Measurements from ENCODE around the gene ZNF576. TPM values are rescaled to one million over a fixed set of nuclear protein-coding genes. Genes with fewer than 3 reads are reported as not detected.

Gene ZNF576
- total and polyA plus RNA-seq, 2 of the 13 experiments (the other 11 are each of a cell fraction or from before 2014, with no cell fraction given): 7.2 to 9.6 TPM

- Histone ChIP-seq H3K4me1 (ENCODE audit: insufficient read depth, low read length) (peaks cover 9% of the 10 kb centered on the region; the same call in 1 of the 2 replicates), H3K4me2 (ENCODE audit: low read depth, low read length) (no peak overlapping the region), H3K4me3 (replicated peaks in 1 of 3; ENCODE audit: insufficient read depth in 1 of 3, low read depth in 2 of 3, low read length in 3 of 3) (no peak overlapping the region), H3K27ac (ENCODE audit: extremely low read length, insufficient read depth, low read length) (no peak overlapping the region), H4K20me1 (ENCODE audit: insufficient read depth, low read length) (no peaks in the 10 kb centered on the region), H3K27me3 (ENCODE audit: control insufficient read depth in 1 of 2, insufficient read depth in 2 of 2, low read length in 2 of 2) (no peaks in the 10 kb centered on the region; a peak in 1 of 5 replicates), H3K9ac (ENCODE audit: insufficient read depth, low read depth, low read length) (no peak overlapping the region), H3K36me3 (replicated peaks in 1 of 2; ENCODE audit: control insufficient read depth in 1 of 2, insufficient read depth in 2 of 2, low read length in 2 of 2) (peaks cover 1 to 4% of the 10 kb centered on the region in 2 experiments; a peak in 2 of 5 replicates), H3K9me3 (ENCODE audit: low read length) (no peaks in the 10 kb centered on the region), H3K79me2 (ENCODE audit: insufficient read depth, low read length) (peaks cover 3% of the 10 kb centered on the region), H2AFZ (ENCODE audit: low read length) (no peak overlapping the region)
- 97% methylated on average over 5 of the region's 5 CpGs for WGBS (ENCODE audit: low lambda C conversion rate)
- CTCF ChIA-PET (ENCODE audit: low intra/inter-chr PET ratio, low total read pairs): no interaction called here
- FAIRE-seq (no peak), DNase-seq (ENCODE audit: low spot score) (no peak), ATAC-seq (no peak)
- POLR2A ChIA-PET: no interaction called here
- intact Hi-C loops (cut with micrococcal nuclease; ENCODE audit: unreplicated experiment) (no loop called here), in situ Hi-C loops (cut with HindIII; ENCODE audit: extremely low pct_ligation_motif_present, low pct_unique_long_range_greater_than_20kb) (no loop called here)
- BruUV-seq (replicated peaks): no TSS peak
- TF ChIP-seq ZNF317 (CRISPR knock-in tag; IDR thresholded peaks at IDR 0.05): no peak
- no peak for TF ChIP-seq MTF1 (CRISPR knock-in tag; IDR thresholded peaks at IDR 0.05)
- TF ChIP-seq CENPBD1 (CRISPR knock-in tag; IDR thresholded peaks at IDR 0.05; ENCODE audit: borderline replicate concordance, low read depth): no peak
- no peak for TF ChIP-seq MED8 (CRISPR knock-in tag; IDR thresholded peaks at IDR 0.05; ENCODE audit: insufficient replicate concordance)
- no peak for TF ChIP-seq IRF9 (CRISPR knock-in tag; IDR thresholded peaks at IDR 0.05; ENCODE audit: borderline replicate concordance)
- TF ChIP-seq SMARCC2 (IDR thresholded peaks at IDR 0.05): no peak
- no peak for TF ChIP-seq CBX2 (IDR thresholded peaks at IDR 0.05; ENCODE audit: low read depth, low read length)
- TF ChIP-seq CBX2 (CRISPR knock-in tag; IDR thresholded peaks at IDR 0.05; ENCODE audit: low read depth): no peak
- TF ChIP-seq ZNF101 (CRISPR knock-in tag; IDR thresholded peaks at IDR 0.05; ENCODE audit: borderline replicate concordance, low read depth): no peak
- no peak for TF ChIP-seq ZNF274 (CRISPR knock-in tag; IDR thresholded peaks at IDR 0.05)
- no peak for TF ChIP-seq MLXIP (CRISPR knock-in tag; IDR thresholded peaks at IDR 0.05; ENCODE audit: borderline replicate concordance)
- no peak for TF ChIP-seq HIC2 (CRISPR knock-in tag; IDR thresholded peaks at IDR 0.05; ENCODE audit: low read depth)
- TF ChIP-seq KAT2B (IDR thresholded peaks at IDR 0.05; ENCODE audit: borderline replicate concordance, low read depth, low read length): no peak
- no peak for TF ChIP-seq ZNF10 (CRISPR knock-in tag; IDR thresholded peaks at IDR 0.05; ENCODE audit: borderline replicate concordance, low read depth)
- no peak for TF ChIP-seq USF2 (IDR thresholded peaks at IDR 0.05; ENCODE audit: low read depth, low read length)
- TF ChIP-seq USF2 (CRISPR knock-in tag; IDR thresholded peaks at IDR 0.05; ENCODE audit: borderline replicate concordance): no peak
- TF ChIP-seq ZNF343 (CRISPR knock-in tag; IDR thresholded peaks at IDR 0.05): no peak
- TF ChIP-seq KAT8 (CRISPR knock-in tag; IDR thresholded peaks at IDR 0.05): no peak
Observed at GRCh38 chr19:43569657-43570056, 26.7 kb upstream of the ZNF576 start.
